GM18867 (cell line): Measurements from ENCODE around the gene MST1R.
"Not testable (repeated sequence)": the region's sequence is repeated elsewhere in the genome, so short reads cannot be mapped to it uniquely, and the experiment has no call there.

Experiments
- ATAC-seq: cut with Tn5 transposase; IDR thresholded peaks from one replicate; pipeline ENCODE4 v1.9.1; 2021; ENCODE audit warnings: mild to moderate bottlenecking, moderate library complexity; ENCODE audit not compliant: unreplicated experiment

The MST1R gene

DNA sequence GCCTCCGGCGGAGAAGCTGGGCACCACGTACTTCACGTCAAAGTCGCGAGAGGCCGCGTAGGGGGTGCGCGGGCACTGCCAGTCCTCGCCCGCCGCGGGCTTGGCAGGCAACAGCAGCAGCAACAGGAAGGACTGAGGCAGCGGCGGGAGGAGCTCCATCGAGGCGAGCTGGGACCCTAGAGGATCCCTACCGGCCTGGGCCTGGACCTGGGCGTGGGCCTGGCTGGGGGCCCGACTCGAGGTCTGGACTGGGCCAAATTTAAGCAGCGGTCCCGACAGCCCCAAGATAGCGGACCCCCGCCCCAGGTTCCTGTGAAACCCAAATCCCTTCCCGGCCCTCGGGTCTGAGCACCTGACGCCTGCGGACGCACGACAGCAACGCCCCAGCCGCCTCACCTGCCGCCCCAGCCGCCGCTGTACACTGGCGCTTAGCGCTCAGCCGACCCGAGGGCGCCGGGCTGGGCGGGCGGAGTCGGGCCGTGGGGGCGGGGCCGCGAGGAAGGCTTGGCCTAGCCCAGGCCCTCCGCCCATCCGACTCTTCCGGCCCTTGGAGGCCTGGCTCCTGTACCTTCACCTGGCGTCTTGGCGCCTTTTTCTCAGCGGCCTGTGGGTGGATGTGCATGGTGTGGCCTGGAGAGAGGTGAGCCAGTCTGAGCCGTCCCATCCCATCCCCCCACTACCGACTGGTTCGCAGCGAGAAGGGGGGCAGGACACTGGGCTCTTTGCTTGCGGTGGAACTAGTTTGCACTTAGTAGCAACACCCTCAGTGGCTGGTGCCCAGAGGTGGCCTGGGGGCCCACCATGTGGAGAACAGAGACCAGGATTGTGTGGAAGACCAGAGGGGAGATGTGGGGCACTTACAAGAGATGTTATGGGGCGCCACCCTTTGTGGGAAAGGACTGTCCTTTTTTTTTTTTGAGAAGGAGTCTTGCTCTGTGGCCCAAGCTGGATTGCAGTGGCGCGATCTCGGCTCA lies at the start of gene MST1R:
MST1R (minus strand) TSS at position 423 of the 974 bp plus-strand sequence; CDS start at position 159, 264 bp downstream.
- peak; percentile 85 for ATAC-seq

DNA sequence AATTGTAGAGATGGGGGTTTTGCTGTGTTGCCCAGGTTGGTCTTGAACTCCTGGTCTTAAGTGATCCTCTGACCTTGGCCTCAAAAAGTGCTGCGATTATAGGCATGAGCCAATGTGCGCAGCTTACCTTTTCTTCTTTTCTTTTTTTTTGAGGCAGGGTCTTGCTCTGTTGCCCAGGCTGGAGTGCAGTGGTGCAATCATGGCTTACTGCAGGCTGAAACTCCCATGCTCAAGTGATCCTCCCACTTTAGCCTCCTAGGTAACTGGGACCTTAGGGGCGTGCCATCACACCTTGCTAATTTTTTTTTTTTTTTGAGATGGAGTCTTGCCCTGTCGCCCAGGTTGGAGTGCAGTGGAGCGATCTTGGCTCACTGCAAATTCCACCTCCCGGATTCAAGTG lies 49.3 kb upstream of the MST1R start:
- ATAC-seq, result no peak

DNA sequence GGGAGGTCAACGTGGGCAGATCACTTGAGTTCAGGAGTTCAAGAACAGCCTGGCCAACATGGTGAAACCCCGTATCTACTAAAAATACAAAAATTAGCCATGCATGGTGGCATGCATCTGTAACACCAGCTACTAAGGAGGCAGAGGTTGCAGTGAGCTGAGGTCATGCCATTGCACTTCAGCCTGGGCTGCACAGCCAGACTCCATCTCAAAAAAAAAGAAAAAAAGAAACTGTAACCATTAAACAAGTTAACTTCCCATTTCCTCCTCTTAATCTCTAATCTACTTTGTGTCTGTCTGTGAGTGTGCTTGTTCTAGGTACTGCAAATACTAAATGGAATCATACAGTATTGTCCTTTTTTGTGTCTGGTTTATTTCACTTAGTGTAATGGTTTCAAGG lies 39.0 kb upstream of the MST1R start:
- ATAC-seq, result no peak

DNA sequence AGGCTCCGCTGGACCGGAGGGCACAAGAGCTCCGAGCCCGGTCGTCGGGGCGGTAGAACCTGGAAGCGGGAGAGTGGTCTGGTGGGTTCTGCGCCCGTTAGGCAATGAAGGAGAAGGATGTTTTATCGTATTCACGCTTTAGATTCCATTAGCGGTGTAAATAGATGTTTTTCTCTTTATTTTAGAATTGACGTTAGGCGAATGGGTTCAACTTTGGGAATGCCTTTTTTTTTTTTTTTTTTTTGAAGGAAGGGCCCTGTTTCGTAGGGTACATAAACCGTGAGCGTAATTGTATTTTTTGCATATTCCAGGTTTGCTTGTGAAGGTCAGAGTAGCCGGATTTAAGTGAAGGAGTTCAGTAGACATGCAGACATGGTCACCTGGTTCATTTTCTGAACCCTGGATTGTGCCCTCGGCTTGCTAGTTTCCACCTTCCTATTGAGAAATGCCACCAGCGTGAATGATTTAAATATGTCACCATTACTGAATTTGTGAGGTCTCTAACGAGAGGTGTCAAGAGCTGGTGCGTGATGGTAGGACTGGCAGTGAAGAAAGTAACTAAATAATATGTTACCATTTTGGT lies 37.1 kb upstream of the MST1R start:
- peak; percentile 10 for ATAC-seq

DNA sequence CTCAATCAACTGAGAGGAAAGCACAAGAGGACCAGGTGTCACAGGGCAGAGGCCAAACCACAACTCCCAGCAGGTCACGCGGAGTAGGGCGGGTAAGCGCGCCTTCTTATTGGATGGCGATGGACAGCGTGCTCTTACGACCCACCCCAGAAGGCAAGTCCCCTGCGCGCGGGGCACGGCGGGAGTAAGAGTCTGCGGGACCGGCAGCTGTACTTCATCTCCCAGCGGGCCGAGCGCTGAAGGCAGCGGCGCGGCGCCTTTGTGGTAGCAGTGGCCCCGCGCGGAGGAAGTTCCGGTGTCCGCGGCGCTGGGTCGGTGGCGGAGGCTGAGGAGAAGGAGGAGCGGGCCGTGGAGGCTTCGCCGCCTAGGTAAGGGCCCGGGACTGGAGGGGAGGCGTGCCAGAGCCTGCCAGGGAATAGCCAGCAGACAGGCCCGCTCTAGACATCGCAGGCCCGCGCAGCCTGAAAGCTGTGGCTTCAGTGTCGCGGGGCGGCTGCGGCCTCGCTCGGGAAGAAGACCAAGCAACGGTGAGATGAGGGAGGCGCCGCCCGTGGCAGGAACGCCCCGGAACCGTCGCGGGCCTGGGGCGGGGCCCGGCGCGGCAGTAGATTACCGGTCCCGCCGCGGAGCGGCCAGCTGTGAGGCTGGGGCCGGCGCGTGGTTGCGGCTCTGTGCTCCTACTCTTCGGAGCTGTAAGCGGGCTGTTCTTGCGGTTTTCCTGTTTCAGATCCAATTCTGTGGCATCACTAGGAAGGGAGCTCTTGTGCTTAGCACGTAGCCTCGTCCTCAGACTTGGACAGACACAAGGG lies 36.4 kb upstream of the MST1R start, which contains the start of gene RBM6:
RBM6 (plus strand) TSS at position 293 of the 809 bp plus-strand sequence. CDS start 22,492 bp downstream, outside the sequence.
- ATAC-seq, result peak; percentile 92

DNA sequence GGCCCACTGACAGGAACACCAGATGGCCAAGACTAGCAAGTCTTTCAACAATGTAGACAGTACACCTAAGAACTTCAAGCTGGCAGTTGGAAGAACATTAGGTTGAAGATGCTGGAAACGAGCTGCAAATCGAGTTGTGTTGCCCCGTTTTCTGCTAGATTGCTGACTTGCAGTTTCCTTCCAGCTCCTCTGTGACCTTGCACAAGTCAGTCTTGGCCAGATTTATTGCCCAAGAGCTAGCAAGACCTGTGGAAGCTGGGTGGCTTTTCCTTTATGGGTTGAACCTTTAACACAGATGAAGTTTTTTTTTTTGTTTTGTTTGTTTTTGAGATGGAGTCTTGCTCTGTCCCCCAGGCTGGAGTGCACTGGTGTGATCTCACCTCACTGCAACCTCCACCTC lies 33.4 kb upstream of the MST1R start:
- no peak for ATAC-seq

DNA sequence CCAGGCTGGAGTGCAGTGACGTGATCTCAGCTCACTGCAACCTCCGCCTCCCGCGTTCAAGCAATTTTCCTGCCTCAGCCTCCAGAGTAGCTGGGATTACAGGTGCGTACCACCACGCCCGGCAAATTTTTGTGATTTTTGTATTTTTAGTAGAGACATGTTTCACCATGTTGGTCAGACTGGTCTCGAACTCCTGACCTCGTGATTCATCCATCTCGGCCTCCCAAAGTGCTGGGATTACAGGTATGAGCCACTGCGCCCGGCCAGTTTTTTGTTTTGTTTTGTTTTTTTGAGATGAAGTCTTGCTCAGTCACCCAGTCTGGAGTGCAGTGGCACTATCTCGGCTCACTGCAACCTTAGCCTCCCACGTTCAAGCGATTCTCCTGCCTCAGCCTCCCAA lies 28.6 kb upstream of the MST1R start:
- ATAC-seq, result not testable (repeated sequence)

DNA sequence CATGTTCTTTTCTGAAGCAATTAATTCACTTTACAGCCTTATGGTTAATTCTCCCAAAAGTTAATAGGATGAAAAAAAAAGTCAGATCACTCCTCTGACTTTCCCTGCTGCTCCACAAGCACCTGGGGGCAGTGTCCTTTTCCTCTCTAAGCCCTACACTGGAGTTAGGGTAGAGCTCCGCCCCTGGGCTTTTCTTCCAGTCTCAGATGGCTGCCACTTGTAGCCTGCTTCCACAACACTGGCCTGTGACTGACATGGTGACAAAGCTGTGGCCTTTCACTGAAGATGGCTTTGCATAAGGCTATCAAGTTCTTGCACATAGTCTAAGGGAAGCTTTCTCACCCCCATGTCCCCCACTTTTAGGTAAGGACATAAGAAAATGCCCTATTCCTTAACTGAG lies 27.2 kb upstream of the MST1R start:
- ATAC-seq, result no peak

DNA sequence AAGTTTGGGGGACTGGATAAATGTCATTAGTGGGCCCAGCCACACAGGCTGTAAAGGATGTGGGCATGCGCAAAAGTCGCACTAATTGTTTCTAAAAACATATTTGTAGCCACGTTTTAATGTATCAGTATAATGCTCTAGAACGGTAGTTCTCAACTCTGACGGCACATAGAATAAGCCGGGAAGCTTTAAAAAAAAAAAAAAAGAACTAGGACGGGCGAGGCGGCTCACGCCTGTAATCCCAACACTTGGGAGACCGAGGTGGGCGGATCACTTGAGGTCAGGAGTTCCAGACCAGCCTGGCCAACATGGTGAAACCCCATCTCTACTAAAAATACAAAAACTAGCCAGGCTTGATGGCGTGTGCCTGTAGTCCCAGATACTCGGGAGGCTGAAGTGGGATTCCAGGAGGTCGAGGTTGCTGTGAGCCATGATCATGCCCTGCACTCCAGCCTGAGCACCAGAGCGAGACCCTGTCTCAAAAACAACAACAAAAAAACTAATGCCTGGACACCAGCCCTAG lies 26.6 kb upstream of the MST1R start:
- ATAC-seq, result no peak

DNA sequence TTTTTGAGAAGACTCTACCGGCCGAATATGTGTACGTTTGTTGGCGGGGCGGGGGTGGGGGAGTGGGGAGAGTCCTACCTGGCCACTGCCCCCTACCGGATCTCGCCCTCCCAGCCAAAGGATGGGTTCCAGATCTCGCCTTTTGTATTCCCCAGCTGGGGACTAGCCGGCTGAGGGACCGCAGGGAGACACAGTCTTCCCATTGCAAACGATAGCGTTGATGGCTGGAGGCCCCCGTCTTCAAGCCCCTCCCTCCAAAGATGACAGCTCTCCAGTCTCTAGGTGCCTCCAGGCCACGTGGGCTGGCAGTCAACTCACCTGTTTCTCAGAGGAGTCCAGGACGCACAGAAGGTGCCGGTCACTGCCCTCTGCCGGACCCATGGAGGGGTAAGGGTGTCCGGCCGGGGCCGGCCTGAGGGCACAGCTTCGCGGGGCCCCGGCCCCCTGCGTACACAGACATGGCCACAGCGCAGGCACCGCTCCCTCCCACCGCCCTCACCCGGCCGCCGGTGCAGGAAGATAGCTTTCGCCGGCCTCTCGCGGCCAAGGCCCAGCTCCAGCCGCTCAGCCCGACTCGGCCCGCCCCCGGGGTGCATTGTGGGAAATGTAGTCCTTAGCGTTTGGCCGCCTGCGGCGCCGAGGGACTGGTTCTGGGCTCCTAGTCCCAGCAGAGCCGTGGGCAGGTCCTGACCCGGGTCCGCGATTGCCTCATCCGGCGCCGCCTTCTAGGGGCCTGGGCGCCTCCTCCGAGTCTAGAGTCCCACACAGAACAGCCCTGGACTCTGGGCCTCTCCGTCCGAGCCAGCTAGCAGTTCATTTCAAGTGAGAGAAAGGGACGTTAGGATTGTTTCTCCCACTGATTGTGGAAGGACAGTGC lies 25.9 kb upstream of the MST1R start, which contains the start of gene MON1A:
MON1A (minus strand) TSS at position 521 of the 877 bp plus-strand sequence. CDS start 16,465 bp downstream, outside the sequence.
- peak; percentile 90 for ATAC-seq

DNA sequence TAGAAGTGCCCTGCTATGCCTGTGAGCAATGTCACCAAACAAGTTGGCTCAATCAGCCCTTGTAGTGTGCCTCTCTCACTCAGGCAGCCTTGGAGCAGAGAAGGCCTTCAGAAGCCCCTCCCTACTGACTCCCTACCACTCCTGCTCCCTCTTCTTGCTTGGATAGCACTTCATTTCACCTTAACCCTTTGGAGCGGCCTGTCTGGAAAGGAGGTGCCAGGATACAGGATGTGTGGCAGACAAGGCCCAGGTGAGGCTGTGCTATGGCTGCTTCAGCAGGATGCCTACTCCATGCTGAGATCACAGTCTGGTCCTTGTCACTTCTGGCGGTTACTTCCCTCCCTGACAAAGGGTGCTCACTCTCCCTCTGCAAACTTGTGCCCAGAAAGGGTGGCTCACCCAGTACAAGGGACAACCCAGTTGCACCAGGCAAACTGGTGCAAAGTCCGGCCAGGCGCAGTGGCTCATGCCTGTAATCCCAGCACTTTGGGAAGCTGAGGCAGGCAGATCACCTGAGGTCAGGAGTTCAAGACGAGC lies 24.9 kb upstream of the MST1R start:
- no peak for ATAC-seq

DNA sequence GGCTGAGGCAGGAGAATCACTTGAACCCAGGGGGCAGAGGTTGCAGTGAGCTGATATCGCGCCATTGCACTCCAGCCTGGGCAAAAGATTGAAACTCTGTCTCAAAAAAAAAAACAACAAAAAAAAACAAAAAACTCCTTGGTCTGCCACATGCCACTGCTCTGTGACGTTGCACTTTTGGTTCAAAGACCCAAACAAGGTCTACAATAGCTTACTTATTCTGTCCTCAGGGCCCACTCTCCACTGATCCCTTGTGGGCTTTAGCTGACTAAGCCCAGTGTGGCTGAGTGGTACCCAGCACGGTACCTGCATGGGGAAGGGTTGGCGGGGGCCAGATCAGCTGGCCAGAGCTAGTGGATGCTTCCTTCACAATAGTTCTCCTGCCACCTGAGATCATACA lies 24.1 kb upstream of the MST1R start:
- no peak for ATAC-seq

DNA sequence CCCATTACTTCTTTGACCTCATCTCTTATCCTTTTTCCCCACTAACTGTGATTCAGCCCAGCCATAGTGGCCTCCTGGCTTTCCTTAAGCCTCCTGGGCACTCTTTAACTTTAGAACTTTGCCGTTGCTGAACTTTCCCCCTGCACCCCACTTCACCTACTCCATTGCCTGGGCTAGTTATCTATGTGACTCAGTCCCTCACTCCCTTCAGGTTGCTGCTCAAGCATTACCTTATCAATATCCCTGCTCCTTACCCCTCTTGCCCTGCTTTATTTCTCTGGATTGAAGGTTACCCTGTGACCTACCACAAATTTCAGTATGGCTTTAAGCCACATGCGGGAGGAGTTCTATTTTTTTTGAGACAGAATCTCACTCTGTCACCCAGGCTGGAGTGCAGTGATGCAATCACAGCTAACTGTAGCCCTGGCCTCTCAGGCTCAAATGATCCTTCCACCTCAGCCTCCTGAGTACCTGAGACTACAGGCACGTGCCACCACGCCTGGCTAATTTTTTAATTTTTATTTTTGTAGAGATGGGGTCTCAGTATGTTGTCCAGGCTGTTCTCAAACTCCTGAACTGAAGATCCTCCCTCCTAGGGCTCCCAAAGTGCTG lies 22.6 kb upstream of the MST1R start:
- ATAC-seq, result no peak

DNA sequence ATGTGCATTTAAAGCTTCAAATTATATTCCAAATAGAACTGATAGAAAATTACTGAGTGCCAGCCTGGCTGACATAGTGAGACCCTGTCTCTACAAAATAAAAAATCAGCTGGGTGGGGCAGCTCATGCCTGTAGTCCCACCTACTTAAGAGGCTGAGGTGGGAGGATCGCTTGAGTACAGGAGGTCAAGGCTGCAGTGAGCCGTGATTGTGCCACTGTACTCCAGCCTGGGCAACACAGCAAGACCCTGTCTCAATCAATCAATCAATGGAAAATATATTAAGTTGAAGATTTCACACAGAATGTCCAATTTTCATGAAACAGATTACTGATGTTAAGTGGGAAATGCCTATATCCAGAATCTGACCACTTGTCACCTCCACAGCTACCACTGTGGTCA lies 21.8 kb upstream of the MST1R start:
- ATAC-seq, result no peak

DNA sequence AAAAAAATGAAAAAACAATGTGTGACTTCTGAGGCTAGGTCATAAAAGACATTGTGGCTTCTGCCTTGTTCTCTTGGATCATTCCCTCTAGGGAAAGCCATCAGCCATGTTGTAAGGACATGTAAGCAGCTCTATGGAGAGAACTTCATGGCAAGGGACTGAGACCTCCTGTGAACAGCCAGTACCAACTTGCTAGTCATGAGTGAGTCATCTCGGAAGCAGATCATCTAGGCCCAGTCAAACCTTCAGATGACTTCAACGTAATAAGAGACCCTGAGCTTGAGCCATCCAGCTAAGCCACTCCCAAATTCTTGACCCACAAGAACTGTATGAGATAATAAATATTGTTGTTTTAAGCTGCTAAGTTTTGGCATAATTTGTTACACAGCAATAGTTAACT lies 21.0 kb upstream of the MST1R start:
- ATAC-seq, result no peak

DNA sequence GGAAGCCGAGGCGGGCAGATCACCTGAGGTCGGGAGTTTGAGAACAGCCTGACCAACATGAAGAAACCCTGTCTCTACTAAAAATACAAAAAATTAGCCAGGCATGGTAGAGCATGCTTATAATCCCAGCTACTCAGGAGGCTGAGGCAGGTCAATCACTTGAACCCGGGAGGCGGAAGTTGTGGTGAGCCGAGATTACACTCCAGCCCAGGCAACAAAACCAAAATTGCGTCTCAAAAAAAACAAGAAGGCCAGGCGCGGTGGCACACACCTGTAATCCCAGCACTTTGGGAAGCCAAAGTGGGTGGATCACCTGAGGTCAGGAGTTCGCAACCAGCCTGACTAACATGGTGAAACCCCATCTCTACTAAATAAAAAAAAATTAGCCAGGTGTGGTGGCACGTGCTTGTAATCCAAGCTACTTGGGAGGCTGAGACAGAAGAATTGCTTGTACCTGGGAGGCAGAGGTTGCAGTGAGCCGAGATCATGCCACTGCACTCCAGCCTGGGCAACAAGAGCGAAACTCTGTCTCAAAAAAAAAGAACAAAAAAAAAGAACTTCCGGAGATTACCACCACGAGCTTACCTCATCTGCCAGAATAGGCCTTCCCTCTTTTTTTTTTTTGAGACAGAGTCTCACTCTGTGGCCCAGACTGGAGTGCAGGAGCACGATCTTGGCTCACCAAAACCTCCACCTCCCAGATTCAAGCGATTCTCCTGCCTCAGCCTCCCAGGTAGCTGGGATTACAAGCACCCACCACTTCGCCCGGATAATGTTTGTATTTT lies 14.3 kb upstream of the MST1R start:
- ATAC-seq, result not testable (repeated sequence)

DNA sequence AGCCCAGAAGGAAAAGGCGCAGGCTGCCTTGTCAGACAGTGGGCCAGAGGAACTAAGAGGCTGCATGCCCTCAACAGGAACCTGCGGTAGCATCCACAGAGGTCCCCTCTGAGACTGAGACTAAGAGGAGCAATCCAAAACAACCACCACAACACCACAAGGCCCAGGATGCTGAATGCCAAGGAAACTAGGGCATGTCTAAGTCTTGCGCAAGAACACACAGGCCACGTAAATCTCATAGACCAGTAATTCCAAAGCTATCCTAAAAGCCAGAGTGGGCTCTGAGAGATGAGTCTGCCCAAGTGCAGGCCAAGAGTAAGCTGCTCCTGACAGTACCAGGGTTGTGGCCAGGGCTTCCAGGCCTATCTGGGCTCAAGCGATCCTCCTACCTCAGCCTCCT lies 13.0 kb upstream of the MST1R start:
- no peak for ATAC-seq

DNA sequence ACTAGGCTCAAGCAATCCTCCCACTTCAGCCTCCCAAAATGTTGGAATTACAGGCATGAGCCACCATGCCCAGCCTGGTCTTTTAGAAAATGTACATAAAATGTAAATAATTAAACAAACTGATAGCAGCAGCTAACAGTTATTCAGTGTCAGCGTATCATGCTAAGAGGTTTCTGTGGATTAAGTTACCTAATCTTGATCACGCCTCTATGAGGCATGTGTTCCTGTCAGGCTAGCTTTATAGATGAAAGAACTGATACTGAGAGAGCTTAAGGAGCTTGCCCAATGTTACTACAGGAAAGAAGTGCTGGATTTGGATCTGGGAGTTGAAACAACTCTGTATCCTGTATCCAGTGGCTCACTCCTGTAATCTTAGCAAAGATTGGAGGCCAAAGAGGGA lies 11.2 kb upstream of the MST1R start:
- no peak for ATAC-seq
